ELF-1 (cell line): ENCODE measurements around the gene AKTIP.

Source experiments
- DNase-seq: peaks from one replicate; pipeline ENCODE4 v3.0.0-alpha.2; 2016; ENCODE audit warnings: low read depth, low spot score

AKTIP gene

DNA sequence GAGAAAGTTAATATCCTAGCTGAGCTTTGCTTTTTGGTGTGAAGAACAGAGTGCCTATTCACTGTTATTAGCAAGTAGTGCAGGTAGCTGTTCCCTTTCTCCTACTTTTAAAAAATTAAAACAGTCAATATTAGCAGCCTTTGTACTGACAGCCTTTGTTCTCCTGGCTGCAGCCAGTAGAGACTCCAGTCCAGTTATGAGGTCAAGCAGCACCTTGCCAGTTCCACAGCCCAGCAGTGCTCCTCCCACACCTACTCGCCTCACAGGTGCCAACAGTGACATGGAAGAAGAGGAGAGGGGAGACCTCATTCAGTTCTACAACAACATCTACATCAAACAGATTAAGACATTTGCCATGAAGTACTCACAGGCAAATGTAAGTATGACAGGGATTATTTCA, 22.6 kb downstream of the AKTIP start:
- no peak for DNase-seq

DNA sequence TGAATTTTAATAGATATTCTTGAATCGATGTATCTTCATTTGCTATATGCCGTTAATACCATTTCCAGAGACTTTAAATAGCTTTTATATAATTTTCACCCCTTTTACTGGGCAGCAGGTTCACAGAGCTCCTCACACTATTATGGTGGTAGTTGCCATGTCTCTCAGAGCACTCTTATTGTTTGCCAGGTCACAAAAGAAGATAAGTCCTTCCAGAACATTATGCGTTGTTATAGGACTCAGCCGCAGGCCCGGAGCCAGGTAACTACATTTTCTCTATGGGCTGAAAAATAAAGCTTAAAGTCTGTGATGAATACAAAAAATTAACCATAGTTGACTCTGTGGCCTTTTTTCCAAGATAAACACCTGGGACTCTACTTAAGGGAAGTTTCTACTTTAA, 24.0 kb downstream of the AKTIP start:
- no peak for DNase-seq

DNA sequence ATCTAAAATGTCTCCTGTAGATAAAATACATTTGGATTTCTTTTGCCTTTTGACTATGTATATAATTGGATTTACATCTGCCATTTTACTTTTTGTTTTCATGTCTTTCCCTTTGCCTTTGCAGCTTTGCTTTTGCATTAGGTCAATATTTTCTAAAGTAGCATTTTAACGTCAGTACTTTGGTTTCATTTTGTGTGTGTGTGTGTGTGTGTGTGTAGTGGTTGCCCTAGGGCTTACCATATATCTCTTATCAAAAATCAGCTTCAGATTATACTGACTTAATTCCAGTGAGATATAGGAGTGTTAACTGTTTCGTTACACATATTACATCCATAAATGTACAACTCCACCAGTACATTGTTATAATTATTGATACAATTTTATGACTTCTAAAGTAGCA, 26.1 kb downstream of the AKTIP start:
- DNase-seq: no peak

DNA sequence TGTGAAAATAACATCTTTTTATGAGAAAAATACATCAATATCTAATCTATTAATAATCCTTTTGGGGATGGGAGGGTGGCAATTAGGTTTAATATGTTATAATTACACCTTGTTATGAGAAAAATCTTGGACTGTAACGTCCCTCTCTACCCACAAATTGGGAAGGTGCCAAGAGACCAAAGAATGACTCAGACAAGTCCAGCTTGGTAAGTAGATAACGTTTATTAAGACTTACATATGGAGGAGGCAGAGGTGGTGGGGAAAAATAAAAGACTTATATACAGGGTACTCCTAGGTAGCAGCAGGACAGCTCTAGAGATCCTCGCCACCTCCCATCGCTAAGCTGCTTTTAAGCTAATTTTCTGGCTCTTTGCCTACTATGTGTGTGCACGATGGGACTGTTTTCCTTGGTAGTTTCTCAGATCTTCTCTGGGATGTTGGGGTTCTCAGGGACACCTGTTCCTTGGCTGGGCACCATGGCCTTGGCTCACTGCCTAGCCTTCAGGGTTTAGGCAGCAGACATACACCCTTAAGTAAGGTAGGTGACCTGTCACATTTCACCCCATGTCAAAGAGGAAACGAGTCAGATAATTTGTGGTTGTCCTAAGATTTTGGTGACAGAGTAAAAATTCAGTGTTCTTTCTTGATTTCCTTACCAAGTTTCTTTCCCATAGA, 37.3 kb downstream of the AKTIP start:
- no peak for DNase-seq

DNA sequence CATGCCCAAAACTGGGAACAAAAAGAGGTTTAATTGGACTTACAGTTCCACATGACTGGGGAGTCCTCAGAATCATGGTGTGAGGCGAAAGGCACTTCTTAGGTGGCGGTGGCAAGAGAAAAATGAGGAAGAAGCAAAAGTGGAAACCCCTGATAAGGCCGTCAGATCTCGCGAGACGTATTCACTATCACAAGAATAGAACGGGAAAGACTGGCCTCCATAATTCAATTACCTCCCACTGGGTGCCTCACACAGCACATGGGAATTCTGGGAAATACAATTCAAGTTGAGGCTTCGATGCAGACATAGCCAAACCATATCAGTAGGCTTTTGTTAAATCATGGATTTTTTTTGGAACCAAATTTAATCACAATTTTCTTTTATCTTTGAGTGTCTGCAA, 44.4 kb downstream of the AKTIP start:
- DNase-seq: no peak

DNA sequence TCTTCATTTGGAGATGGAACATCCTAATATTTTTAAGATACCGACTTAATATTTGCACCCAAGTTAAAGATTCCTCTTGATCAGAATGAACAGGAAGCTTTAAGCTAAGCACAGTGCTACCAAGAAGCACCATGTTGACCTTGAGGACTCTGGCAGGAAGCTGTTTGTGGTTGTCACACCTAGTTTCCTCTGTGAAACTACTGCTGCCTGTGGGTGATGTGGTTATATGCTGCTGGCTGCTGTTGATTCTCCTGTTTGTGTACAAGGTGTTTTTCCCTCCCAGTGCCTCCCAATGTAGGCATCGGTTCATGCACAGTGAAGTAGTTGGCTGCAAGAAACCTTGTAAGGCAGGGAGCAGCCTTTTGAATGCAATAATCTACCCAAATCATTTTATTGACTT, 45.3 kb downstream of the AKTIP start:
- no peak for DNase-seq

DNA sequence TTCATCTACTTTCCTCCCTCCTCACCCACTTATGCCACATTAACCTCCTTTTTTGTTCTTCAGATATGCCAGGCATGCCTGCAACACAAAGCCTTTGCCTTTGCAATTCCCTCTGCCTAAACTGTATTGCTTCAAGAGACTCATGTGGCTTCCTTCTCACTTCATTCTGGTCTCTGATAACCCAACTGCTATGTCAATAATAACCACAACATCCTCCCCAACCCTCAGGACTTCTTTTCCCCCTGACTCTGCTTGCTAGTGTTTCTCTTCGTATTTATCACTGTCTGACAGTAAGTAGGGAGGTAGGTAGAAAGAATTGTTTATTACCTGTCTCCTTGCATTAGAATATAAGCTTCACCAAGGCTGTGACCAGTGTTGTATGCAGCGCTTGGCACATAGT, 46.4 kb downstream of the AKTIP start:
- DNase-seq: no peak

DNA sequence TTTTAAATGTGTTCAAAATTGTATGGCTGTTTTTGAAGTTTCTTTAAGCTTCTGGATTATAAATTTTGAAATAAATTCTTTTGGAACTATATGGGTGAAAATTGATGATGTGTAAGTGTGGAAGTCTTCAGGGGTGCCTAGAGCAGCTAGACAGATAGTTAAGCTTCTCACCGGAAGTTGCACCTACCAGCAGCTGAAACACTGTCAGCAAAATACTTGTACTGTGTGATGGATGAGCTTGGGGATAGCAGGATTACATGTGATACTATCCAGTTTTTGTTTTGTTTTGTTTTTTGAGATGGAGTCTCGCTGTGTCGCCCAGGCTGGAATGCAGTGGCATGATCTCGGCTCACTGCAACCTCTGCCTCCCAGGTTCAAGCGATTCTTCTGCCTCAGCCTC, 49.1 kb downstream of the AKTIP start:
- no peak for DNase-seq

DNA sequence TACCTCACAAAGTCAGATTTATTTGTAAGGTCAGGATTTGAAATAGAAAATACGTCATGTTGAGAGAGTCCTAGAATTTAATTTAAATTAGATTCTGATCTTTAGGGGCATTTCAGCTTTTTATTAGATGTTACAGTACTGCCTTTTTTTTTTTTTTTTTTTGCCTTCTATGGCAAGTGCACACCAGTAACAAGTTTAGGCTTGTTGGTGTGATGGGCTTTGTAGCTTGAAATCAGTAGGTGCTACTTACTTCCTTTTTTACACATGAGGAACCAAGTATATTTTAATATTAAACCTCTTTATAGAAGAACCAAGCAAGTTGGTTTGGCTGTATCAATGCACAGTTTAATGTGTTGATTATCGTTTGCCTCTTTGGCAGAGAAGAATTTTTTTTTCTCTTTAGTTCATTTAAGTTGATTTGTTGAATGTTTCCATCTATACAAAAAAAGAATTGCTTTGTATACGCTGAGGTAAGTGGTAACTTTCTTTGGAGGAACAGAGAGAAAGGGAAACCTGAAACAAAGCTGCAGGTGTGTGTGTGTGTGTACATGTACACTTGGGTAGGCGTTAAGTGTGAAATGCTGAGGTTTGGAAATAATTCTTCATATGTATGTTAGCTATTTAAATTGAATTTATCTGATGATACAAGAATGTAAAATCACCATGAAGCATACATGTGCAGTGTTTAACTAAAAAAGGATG, 53.0 kb downstream of the AKTIP start:
- DNase-seq: no peak

DNA sequence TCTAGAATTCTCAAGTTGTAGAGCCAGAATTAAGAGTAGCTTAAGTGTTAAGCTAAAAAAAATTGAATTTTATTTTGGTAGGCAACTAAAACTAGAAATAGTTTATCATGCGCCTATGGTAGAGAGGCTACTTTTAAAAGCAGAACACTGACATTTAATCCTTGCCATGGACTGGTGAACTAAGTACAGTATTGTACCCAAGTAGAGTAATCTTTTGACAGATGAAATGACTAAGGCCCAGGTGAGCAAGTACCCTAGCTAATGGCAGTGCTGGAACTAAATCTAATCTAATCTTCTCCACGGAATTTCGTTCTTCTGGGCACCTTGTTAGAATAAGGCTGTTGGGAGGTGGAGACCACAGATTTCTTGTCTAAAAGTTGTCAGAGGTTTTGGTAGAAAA, 56.9 kb downstream of the AKTIP start:
- DNase-seq: no peak

DNA sequence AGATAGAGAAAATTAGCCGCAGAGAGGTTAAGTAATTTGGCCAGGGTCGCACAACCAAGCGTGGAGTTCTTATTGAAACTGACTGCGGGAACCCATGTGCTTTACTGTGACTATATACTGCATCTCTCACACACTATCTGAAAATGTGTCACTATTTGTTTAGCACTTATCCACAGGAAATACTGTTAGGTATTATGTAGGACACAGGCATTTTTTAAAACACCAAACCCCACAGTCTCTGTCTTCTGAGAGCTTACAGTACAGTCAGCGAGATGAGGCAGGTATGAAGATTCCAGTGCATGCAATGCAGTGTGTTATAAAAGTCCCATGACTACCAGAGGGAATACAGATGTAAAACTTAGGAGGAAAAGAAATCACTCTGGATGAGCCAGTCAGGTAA, 57.5 kb downstream of the AKTIP start:
- no peak for DNase-seq
